ENCODE results near the gene PSMD13.

DNA sequence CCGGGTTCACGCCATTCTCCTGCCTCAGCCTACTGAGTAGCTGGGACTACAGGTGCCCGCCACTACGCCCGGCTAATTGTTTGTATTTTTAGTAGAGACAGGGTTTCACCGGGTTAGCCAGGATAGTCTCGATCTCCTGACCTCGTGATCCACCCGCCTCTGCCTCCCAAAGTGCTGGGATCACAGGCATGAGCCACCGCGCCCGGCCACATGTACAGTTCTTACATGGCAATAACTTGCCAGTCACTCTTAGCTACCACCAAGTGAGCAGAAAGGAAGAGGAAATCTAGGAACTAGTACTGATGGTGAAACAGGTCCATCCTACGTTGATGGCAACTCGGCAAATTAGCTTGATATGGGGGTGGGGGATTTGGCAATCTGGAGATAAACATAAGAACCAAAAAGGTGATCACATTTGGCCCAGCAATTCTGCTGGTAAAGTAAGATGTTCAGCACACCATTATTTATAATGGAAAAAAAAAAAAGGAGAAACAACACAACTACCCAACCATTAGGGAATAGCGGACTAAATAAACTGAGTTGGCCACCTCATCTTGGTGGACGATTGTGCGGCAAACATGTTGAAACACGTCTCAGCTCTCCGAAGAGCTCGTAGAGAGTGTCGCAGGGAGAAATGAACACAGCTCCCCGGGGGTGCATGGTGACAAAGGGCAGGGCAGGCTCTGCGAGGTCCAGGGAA lies 46.8 kb downstream of the PSMD13 start:
- TF ChIP-seq NFRKB (IDR thresholded peaks at IDR 0.05) = no peak
- TF ChIP-seq SP1 (IDR thresholded peaks at IDR 0.05) = no peak
- no peak for TF ChIP-seq FOXA1 (IDR thresholded peaks at IDR 0.05)
- TF ChIP-seq FOXM1 (IDR thresholded peaks at IDR 0.05; ENCODE audit: borderline replicate concordance) = no peak

Data from HEK293T (cell line).